ENCODE results near the gene SORBS2. TPM values are rescaled to one million over a fixed set of nuclear protein-coding genes. Genes with fewer than 3 reads are reported as not detected.

Gene SORBS2
- total RNA-seq, 2 donors from 2014 or later = 28.0 to 77.4 TPM

DNA sequence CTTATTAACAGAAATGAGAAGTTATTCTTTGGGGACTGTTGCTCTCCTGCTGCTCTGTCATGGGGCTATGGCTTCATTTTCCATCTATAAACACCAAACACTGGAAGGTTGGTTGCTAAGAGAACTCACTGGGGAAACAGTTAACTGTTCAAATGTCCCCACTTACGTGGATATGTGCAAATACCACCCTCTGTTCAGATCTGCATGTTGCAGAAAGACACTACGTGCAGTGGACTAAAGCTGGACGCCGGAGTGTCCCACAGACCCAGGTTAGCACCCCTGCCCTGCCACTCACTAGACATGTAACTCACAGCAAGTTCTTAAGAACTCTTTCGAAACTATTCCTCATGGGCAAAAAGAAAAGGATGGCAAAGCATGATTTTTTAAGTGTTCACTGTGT is 62.1 kb downstream of the SORBS2 start:
- Histone ChIP-seq H3K27me3 (no peaks in the 10 kb centered on the region), H3K4me1 (no peaks in the 10 kb centered on the region)
- DNase-seq = no peak

DNA sequence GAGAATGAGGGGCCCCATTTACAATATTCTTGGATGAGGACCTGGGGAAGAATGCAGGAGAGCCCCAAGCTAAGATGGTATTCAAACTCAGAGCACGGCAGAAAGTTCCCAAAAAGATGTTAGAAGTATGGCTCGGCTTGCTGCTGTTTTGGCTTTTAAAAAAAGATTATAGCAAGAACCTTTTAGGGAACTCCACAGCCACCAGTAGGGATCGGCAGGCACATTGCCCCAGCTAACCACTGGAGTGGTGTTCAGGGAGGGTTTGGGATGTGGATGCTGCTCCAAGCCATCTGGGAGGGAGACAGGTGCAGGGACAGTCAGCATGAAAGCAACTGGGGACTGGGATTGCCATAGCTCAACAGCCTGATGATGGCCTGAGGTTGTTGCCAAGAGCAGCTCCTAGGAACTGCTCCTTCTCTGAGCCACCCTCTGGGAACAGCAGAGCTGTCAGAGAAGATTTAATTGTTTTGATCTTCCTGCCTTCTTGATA is 63.0 kb downstream of the SORBS2 start:
- no peak for DNase-seq
- no peak overlapping the region for H3K9ac ChIP-seq (ENCODE audit: low read depth in 2 of 2, low read length in 2 of 2)
- no peaks in the 10 kb centered on the region for H3K4me1 ChIP-seq
- intact Hi-C loops (cut with DNase I) = no loop called here
- H3K36me3 ChIP-seq = no peaks in the 10 kb centered on the region
- TF ChIP-seq, protein P1, sequence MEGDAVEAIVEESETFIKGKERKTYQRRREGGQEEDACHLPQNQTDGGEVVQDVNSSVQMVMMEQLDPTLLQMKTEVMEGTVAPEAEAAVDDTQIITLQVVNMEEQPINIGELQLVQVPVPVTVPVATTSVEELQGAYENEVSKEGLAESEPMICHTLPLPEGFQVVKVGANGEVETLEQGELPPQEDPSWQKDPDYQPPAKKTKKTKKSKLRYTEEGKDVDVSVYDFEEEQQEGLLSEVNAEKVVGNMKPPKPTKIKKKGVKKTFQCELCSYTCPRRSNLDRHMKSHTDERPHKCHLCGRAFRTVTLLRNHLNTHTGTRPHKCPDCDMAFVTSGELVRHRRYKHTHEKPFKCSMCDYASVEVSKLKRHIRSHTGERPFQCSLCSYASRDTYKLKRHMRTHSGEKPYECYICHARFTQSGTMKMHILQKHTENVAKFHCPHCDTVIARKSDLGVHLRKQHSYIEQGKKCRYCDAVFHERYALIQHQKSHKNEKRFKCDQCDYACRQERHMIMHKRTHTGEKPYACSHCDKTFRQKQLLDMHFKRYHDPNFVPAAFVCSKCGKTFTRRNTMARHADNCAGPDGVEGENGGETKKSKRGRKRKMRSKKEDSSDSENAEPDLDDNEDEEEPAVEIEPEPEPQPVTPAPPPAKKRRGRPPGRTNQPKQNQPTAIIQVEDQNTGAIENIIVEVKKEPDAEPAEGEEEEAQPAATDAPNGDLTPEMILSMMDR (IDR thresholded peaks at IDR 0.05) = no peak
- no peak overlapping the region for H3K4me3 ChIP-seq
- H3K9me3 ChIP-seq = no peaks in the 10 kb centered on the region
- H3K27me3 ChIP-seq = no peaks in the 10 kb centered on the region
- H3K27ac ChIP-seq = no peak overlapping the region

More for the DNA sequence above, 62.1 kb downstream of the SORBS2 start:
- H3K36me3 ChIP-seq = no peaks in the 10 kb centered on the region
- TF ChIP-seq, protein P1 (IDR thresholded peaks at IDR 0.05) = no peak
- H3K4me3 ChIP-seq = no peak overlapping the region
- no peak overlapping the region for H3K9ac ChIP-seq (ENCODE audit: low read depth in 2 of 2, low read length in 2 of 2)
- H3K9me3 ChIP-seq = no peaks in the 10 kb centered on the region
- intact Hi-C loops (cut with DNase I) = no loop called here
- no peak overlapping the region for H3K27ac ChIP-seq

GRCh38 chr4:185745891-185746290 is 66.1 kb downstream of the SORBS2 start:
- intact Hi-C loops (cut with DNase I) = no loop called here
- TF ChIP-seq, protein P1 (IDR thresholded peaks at IDR 0.05) = no peak
- no peaks in the 10 kb centered on the region for H3K36me3 ChIP-seq
- H3K9me3 ChIP-seq = no peaks in the 10 kb centered on the region
- H3K4me3 ChIP-seq = no peak overlapping the region
- no peak overlapping the region for H3K9ac ChIP-seq (ENCODE audit: low read depth in 2 of 2, low read length in 2 of 2)
- H3K27me3 ChIP-seq = no peaks in the 10 kb centered on the region
- no peak overlapping the region for H3K27ac ChIP-seq
- no peaks in the 10 kb centered on the region for H3K4me1 ChIP-seq
- DNase-seq = no peak

- TF ChIP-seq, protein P1 (IDR thresholded peaks at IDR 0.05) = no peak
- no peak overlapping the region for H3K4me3 ChIP-seq
- no peaks in the 10 kb centered on the region for H3K36me3 ChIP-seq
- H3K4me1 ChIP-seq = no peaks in the 10 kb centered on the region
- H3K9me3 ChIP-seq = no peaks in the 10 kb centered on the region
- no peak for DNase-seq
- H3K27me3 ChIP-seq = no peaks in the 10 kb centered on the region
- no peak overlapping the region for H3K9ac ChIP-seq (ENCODE audit: low read depth in 2 of 2, low read length in 2 of 2)
- intact Hi-C loops (cut with DNase I) = no loop called here
- no peak overlapping the region for H3K27ac ChIP-seq
These were observed 67.0 kb downstream of the SORBS2 start for GRCh38 chr4:185744946-185745345.

GRCh38 chr4:185744488-185744862 is 67.5 kb downstream of the SORBS2 start:
- H3K27me3 ChIP-seq = no peaks in the 10 kb centered on the region
- intact Hi-C loops (cut with DNase I) = no loop called here
- no peaks in the 10 kb centered on the region for H3K36me3 ChIP-seq
- DNase-seq = no peak
- H3K4me3 ChIP-seq = no peak overlapping the region
- no peak overlapping the region for H3K9ac ChIP-seq (ENCODE audit: low read depth in 2 of 2, low read length in 2 of 2)
- H3K9me3 ChIP-seq = no peaks in the 10 kb centered on the region
- no peak overlapping the region for H3K27ac ChIP-seq
- TF ChIP-seq, protein P1 (IDR thresholded peaks at IDR 0.05) = no peak
- H3K4me1 ChIP-seq = no peaks in the 10 kb centered on the region
